ENCODE results near the gene TLK1.

Gene TLK1

GRCh38 chr2:170950221-170950761 is 210.4 kb downstream of the TLK1 start:
- Histone ChIP-seq H3K36me3 (ENCODE audit: control insufficient read depth, insufficient read depth, low read length) (peaks cover 41% of the 10 kb centered on the region), H3K4me3 (ENCODE audit: insufficient read depth, low read depth, low read length) (no peak overlapping the region), H3K9me3 (ENCODE audit: control insufficient read depth, low read length) (no peaks in the 10 kb centered on the region), H3K4me1 (ENCODE audit: control insufficient read depth, insufficient read depth, low read length) (no peaks in the 10 kb centered on the region), H3K27me3 (ENCODE audit: control insufficient read depth, insufficient read depth, low read length, poor library complexity, severe bottlenecking) (no peaks in the 10 kb centered on the region), H3K27ac (ENCODE audit: insufficient read depth, low read depth, low read length, poor library complexity, severe bottlenecking) (no peak overlapping the region)
- 83 to 85% methylated on average over 3 to 4 of the region's 4 CpGs for WGBS, 2 experiments

GRCh38 chr2:170949415-170949814 is 211.3 kb downstream of the TLK1 start:
- Histone ChIP-seq H3K9me3 (ENCODE audit: control insufficient read depth, low read length) (no peaks in the 10 kb centered on the region), H3K36me3 (ENCODE audit: control insufficient read depth, insufficient read depth, low read length) (peaks cover 34% of the 10 kb centered on the region), H3K4me3 (ENCODE audit: insufficient read depth, low read depth, low read length) (no peak overlapping the region), H3K27ac (ENCODE audit: insufficient read depth, low read depth, low read length, poor library complexity, severe bottlenecking) (no peak overlapping the region), H3K27me3 (ENCODE audit: control insufficient read depth, insufficient read depth, low read length, poor library complexity, severe bottlenecking) (no peaks in the 10 kb centered on the region), H3K4me1 (ENCODE audit: control insufficient read depth, insufficient read depth, low read length) (no peaks in the 10 kb centered on the region)
- WGBS, 2 experiments, result 95 to 96% methylated on average over 5 of the region's 5 CpGs

- no peak overlapping the region for H3K27ac ChIP-seq (ENCODE audit: insufficient read depth, low read depth, low read length, poor library complexity, severe bottlenecking)
- no peak overlapping the region for H3K4me3 ChIP-seq (ENCODE audit: insufficient read depth, low read depth, low read length)
- no peaks in the 10 kb centered on the region for H3K36me3 ChIP-seq (ENCODE audit: control insufficient read depth, insufficient read depth, low read length)
- no peaks in the 10 kb centered on the region for H3K9me3 ChIP-seq (ENCODE audit: control insufficient read depth, low read length)
- WGBS, 2 experiments, result 95 to 97% methylated on average over 1 of the region's 1 CpG
- H3K4me1 ChIP-seq (ENCODE audit: control insufficient read depth, insufficient read depth, low read length), result no peaks in the 10 kb centered on the region
- no peaks in the 10 kb centered on the region for H3K27me3 ChIP-seq (ENCODE audit: control insufficient read depth, insufficient read depth, low read length, poor library complexity, severe bottlenecking)
Observed at GRCh38 chr2:170944545-170944944, 216.1 kb downstream of the TLK1 start.

GRCh38 chr2:170943596-170943995 is 217.1 kb downstream of the TLK1 start:
- Histone ChIP-seq H3K4me1 (ENCODE audit: control insufficient read depth, insufficient read depth, low read length) (no peaks in the 10 kb centered on the region), H3K27ac (ENCODE audit: insufficient read depth, low read depth, low read length, poor library complexity, severe bottlenecking) (no peak overlapping the region), H3K36me3 (ENCODE audit: control insufficient read depth, insufficient read depth, low read length) (no peaks in the 10 kb centered on the region), H3K27me3 (ENCODE audit: control insufficient read depth, insufficient read depth, low read length, poor library complexity, severe bottlenecking) (no peaks in the 10 kb centered on the region), H3K9me3 (ENCODE audit: control insufficient read depth, low read length) (no peaks in the 10 kb centered on the region), H3K4me3 (ENCODE audit: insufficient read depth, low read depth, low read length) (no peak overlapping the region)
- WGBS, 2 experiments, result 77% methylated on average over 5 to 6 of the region's 6 CpGs

- WGBS, 2 experiments, result 82 to 100% methylated on average over 1 of the region's 1 CpG
- Histone ChIP-seq H3K4me3 (ENCODE audit: insufficient read depth, low read depth, low read length) (no peak overlapping the region), H3K9me3 (ENCODE audit: control insufficient read depth, low read length) (no peaks in the 10 kb centered on the region), H3K27ac (ENCODE audit: insufficient read depth, low read depth, low read length, poor library complexity, severe bottlenecking) (no peak overlapping the region), H3K27me3 (ENCODE audit: control insufficient read depth, insufficient read depth, low read length, poor library complexity, severe bottlenecking) (no peaks in the 10 kb centered on the region), H3K36me3 (ENCODE audit: control insufficient read depth, insufficient read depth, low read length) (no peaks in the 10 kb centered on the region), H3K4me1 (ENCODE audit: control insufficient read depth, insufficient read depth, low read length) (no peaks in the 10 kb centered on the region)
Observed at GRCh38 chr2:170943041-170943440, 217.7 kb downstream of the TLK1 start.

GRCh38 chr2:170942615-170943014 is 218.1 kb downstream of the TLK1 start:
- no peaks in the 10 kb centered on the region for H3K9me3 ChIP-seq (ENCODE audit: control insufficient read depth, low read length)
- H3K36me3 ChIP-seq (ENCODE audit: control insufficient read depth, insufficient read depth, low read length), result no peaks in the 10 kb centered on the region
- no peak overlapping the region for H3K27ac ChIP-seq (ENCODE audit: insufficient read depth, low read depth, low read length, poor library complexity, severe bottlenecking)
- no peaks in the 10 kb centered on the region for H3K4me1 ChIP-seq (ENCODE audit: control insufficient read depth, insufficient read depth, low read length)
- no peaks in the 10 kb centered on the region for H3K27me3 ChIP-seq (ENCODE audit: control insufficient read depth, insufficient read depth, low read length, poor library complexity, severe bottlenecking)
- WGBS, 2 experiments, result 93% methylated on average over 4 of the region's 4 CpGs
- H3K4me3 ChIP-seq (ENCODE audit: insufficient read depth, low read depth, low read length), result no peak overlapping the region
